ENCODE results near the gene TMPRSS7. TPM values are rescaled to one million over a fixed set of nuclear protein-coding genes. Genes with fewer than 3 reads are reported as not detected.

The TMPRSS7 gene
- total RNA-seq, 4 donors from 2014 or later = 0.23 to 0.34 (median 0.29) TPM; not detected in 1

DNA sequence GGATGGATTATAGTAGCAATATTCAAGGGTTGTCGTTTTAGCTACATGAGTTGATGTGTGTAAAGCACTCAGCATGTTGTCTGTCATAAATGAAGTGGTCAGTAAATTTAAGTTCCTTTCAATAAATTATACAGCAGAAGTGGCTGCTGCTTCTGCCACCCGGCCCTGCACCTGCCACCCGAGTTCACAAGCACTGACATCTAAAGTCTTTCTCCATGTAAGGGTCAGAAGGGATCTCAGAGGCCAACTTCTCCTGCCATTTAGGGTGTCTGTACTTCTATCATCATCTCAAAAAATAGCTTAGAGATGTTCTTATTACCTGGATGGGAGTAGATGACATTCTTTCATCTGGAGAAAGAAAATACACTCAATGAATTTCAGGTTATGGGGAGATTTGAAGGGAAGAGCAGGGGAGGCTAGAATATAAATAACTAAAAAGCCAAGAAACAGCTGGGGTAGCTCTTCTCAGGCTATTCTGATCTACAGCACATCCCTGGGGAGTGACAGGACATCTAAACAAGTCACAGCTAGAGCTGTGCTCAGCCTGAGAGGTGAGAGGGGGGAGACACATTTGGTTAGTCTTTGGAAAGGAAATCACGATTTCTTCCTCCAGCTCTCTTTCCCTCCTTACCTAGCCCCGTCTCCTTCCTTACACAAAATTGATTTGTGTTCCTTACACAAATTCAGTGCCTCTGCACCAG is 90.5 kb downstream of the TMPRSS7 start:
- no peak overlapping the region for H3K4me3 ChIP-seq (ENCODE audit: low read depth, poor library complexity, severe bottlenecking)
- TF ChIP-seq, protein P1, sequence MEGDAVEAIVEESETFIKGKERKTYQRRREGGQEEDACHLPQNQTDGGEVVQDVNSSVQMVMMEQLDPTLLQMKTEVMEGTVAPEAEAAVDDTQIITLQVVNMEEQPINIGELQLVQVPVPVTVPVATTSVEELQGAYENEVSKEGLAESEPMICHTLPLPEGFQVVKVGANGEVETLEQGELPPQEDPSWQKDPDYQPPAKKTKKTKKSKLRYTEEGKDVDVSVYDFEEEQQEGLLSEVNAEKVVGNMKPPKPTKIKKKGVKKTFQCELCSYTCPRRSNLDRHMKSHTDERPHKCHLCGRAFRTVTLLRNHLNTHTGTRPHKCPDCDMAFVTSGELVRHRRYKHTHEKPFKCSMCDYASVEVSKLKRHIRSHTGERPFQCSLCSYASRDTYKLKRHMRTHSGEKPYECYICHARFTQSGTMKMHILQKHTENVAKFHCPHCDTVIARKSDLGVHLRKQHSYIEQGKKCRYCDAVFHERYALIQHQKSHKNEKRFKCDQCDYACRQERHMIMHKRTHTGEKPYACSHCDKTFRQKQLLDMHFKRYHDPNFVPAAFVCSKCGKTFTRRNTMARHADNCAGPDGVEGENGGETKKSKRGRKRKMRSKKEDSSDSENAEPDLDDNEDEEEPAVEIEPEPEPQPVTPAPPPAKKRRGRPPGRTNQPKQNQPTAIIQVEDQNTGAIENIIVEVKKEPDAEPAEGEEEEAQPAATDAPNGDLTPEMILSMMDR (IDR thresholded peaks at IDR 0.05) = no peak
- TF ChIP-seq POLR2A (IDR thresholded peaks at IDR 0.05) = no peak
- DNase-seq (ENCODE audit: low spot score in 2 of 2) = no peak
- intact Hi-C loops (cut with DNase I; ENCODE audit: low total_unique reads) = no loop called here
- 80 to 82% methylated on average over 5 of the region's 5 CpGs for WGBS, 2 donors

DNA sequence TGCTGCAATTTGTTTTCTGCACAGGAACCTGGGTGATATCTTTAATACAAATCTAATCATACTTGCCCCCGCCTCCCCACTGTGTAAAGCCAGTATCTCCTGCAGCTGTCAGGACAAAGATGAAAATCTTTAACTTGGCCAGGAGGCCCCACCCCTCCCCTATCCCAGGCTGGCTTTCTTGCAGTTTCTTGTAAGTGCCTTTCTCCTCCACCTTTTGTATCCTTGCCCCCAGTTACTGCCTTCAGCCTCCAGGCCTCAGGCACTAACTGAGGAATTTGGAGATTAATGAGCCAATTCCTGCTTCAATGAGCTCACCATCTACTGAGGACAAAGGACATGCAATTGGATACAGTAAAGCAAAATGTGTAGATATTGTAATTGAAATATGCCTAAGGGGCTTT is 92.0 kb downstream of the TMPRSS7 start:
- no peak overlapping the region for H3K4me3 ChIP-seq (ENCODE audit: low read depth, poor library complexity, severe bottlenecking)
- no peak for TF ChIP-seq POLR2A (IDR thresholded peaks at IDR 0.05)
- TF ChIP-seq, protein P1 (IDR thresholded peaks at IDR 0.05) = no peak
- DNase-seq (ENCODE audit: low spot score in 2 of 2) = no peak
- intact Hi-C loops (cut with DNase I; ENCODE audit: low total_unique reads) = no loop called here
- WGBS, 2 donors = 57 to 67% methylated on average over 1 of the region's 1 CpG

GRCh38 chr3:112127522-112128494 is 93.3 kb downstream of the TMPRSS7 start:
- DNase-seq (ENCODE audit: low spot score in 2 of 2) = no peak
- WGBS, 2 donors = 74 to 75% methylated on average over 10 of the region's 10 CpGs
- no peak overlapping the region for H3K4me3 ChIP-seq (ENCODE audit: low read depth, poor library complexity, severe bottlenecking)
- intact Hi-C loops (cut with DNase I; ENCODE audit: low total_unique reads) = no loop called here
- no peak for TF ChIP-seq POLR2A (IDR thresholded peaks at IDR 0.05)
- TF ChIP-seq, protein P1 (IDR thresholded peaks at IDR 0.05) = no peak

- no peak for DNase-seq (ENCODE audit: low spot score in 2 of 2)
- no peak overlapping the region for H3K4me3 ChIP-seq (ENCODE audit: low read depth, poor library complexity, severe bottlenecking)
- intact Hi-C loops (cut with DNase I; ENCODE audit: low total_unique reads) = no loop called here
- 40 to 55% methylated on average over 7 of the region's 7 CpGs for WGBS, 2 donors
- no peak for TF ChIP-seq POLR2A (IDR thresholded peaks at IDR 0.05)
- TF ChIP-seq, protein P1 (IDR thresholded peaks at IDR 0.05) = no peak
Measured at GRCh38 chr3:112128843-112129727, 94.5 kb downstream of the TMPRSS7 start.

GRCh38 chr3:112129925-112130637 is 95.5 kb downstream of the TMPRSS7 start:
- no peak for DNase-seq (ENCODE audit: low spot score in 2 of 2)
- no peak overlapping the region for H3K4me3 ChIP-seq (ENCODE audit: low read depth, poor library complexity, severe bottlenecking)
- TF ChIP-seq, protein P1 (IDR thresholded peaks at IDR 0.05) = no peak
- TF ChIP-seq POLR2A (IDR thresholded peaks at IDR 0.05) = no peak
- intact Hi-C loops (cut with DNase I; ENCODE audit: low total_unique reads) = no loop called here
- WGBS, 2 donors = 91 to 92% methylated on average over 4 of the region's 4 CpGs

Data from lower leg skin (tissue), 4 donors.